GM19463 (cell line): Measurements from ENCODE around the gene SYNE1.

Source experiments
- ATAC-seq: cut with Tn5 transposase; IDR thresholded peaks from one replicate; pipeline ENCODE4 v1.9.1; 2021; ENCODE audit warnings: mild to moderate bottlenecking, moderate library complexity; ENCODE audit not compliant: unreplicated experiment

Gene SYNE1

DNA sequence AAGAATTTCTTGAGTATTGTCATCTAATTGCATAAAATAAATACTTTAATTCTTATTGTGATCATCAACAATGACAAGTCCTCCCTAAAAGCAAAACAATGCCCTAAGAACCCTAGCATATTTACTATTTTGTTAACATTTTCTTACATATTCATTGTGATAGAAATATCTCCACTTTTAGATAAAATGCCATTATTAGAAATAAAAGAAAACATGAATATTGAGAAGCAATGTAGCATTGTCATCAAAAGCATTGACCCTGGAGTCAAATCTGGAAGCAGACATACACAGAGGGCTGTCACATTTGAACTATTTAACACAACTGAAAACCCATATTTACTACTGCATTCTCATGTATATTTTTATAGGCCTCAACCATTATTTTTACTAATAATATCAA, 257.7 kb downstream of the SYNE1 start:
- no peak for ATAC-seq

DNA sequence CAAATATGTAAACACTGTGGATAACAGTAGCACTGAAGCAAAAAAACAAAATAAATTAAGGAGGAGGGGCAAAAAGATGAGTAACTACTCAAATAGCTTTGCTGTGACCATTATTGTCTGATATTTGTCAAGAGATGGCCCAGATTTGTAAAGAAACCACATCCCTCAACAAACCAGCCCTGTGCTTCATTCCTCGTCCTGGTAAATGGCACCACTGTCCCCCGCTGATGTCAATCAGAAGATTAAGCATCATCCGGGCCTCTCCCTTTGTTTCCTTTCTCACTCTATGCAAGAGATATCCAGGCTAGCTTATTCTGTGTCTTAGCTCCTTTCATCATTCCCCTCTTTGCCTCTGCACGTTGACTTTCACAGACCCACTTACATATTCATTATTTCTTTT, 259.0 kb downstream of the SYNE1 start:
- ATAC-seq, result no peak

DNA sequence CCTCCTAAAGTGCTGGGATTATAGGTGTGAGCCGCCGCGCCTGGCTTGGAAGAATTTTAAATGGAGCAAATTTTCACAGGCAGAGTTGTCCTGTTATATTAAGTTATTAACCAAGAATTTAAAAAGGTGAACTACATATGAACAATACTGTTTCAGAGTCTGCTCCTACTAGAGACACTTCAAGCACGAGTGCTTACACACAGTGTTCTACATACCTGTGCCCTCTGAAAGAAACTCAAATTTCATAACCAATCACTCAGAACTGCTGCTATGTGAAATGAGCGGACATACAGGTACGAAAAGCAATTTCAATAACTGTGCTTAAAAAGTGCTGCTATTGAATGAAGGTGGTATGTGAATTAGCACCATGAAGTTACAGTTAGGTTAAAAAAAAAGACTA, 262.0 kb downstream of the SYNE1 start:
- ATAC-seq, result no peak

DNA sequence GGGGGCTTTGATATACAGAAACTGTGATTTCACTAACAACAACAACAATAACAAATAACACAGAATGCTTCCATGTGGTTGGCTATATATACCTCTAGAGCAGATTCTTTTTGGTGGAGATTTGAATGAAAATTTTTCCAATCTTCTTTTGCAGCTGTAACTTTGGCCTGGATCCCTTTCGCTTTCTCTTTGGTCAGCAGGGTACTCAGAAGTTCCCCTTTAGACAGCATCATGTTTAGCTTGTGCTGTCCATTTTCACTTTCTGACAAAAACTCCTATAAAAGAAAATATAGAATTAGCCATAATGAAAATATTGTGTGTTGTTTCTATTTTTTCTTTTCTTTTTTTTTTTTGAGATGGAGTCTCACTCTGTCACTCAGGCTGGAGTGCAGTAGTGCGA, 264.2 kb downstream of the SYNE1 start:
- ATAC-seq, result no peak

DNA sequence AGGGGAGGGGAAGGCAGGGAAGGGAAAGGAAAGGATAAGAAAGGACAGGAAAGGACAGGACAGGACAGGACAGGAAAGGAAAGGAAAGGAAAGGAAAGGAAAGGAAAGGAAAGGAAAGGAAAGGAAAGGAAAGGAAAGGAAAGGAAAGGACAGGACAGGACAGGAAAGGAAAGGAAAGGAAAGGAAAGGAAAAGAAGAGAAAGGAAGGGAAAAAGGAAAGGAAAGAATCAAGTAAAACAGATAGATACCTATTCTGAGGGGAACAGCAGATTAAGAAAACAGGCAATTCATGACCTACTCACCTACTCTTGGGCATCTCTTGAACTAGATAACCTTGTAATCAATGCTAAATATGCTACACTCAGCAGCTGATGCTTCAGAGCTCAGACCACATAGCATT, 265.4 kb downstream of the SYNE1 start:
- no peak for ATAC-seq

DNA sequence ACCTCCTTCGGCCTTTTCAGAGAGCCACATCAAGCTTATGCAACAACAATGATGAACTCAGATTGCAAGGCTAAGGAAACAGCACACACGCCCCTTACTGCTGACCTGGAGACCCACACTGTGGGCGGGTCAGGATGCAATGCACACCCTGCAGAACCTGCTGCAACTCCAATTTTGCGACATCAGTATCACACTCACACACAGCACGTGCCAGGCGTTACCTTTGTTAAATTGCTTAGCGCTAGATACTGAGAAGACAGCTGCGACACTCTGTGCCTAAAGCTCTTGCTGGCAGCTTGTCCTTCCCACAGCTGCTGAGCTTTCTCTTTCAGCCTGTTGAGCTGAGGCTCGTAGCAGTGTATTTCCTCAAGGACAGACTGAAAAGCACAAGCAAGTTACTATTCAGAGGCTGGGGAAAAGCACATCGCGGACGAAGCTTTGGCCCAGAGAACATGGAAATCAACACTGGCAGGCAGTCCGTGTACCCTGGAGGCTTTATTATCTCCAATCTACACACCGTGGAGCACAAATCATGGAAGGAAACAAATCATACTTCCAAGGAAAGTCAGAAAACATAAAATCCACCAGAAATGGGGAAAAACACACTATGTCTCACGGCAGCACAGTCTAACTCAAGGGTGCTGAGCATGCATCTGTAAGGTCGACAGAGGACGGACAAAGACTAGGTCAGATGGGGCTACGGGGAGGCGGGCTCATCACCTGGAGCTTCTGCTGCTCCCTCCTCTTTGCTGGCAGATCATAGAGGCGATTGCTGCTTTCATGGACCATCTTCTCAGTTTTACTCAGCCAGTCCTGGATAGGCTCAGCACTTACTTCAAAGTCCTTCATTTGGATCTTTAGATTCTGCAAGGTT, 268.2 kb downstream of the SYNE1 start:
- ATAC-seq, result no peak

DNA sequence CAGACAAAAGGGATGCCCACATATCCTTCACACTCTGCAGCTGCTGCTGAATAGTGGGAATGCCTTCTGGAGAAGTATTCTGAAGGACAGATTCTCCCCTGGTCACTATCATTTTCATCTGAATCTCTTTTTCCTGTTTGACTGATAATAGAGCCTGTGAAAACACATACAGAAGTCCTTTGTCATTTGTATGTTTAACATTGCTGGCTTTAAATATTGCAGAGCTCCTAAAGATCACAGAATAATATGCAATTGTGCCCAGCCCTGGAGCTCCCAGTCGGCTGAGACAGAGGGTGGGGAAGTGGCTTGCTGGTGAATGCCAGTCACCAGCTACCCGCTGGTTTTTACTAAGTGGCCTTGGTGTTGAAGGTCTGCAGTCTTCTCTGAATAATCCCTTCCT, 272.3 kb downstream of the SYNE1 start:
- ATAC-seq, result no peak

DNA sequence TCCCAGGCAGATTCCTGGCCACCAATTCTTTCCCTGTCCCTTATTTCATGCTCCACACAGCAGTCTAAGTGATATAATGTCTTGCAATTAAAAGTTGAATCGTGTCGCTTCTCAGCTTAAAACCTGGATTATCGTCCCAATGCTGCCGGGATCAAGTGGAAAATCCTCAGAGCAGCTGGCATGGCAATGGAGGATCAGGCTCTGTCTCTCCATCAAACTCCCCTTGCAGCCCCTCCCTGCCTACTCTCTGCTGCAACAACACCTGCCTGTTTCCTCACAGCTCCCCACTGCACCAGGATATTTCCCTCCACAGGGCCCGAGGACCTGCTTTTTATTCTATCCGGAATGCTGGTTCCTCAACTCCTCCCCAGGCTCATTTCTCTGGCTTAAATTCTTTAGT, 277.1 kb downstream of the SYNE1 start:
- no peak for ATAC-seq

DNA sequence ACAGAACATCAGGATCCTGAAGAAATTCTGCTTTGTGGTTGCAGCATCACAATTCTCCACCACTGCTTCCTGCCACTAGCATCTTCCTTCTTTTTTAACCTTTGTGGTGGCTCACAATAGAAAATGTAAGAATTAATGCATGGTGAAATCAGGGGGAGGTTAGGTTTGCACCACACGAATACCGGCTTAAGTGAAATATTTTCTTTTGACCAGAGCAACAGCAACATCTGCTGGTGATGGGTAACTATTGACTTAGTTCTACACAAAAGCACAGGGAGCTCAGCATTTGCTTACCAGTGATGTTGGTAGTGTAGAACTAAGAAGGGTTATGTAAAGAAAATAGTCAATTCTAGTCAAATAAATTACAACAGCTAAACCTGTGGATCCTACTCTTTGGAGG, 280.5 kb downstream of the SYNE1 start:
- peak; percentile 71 for ATAC-seq

DNA sequence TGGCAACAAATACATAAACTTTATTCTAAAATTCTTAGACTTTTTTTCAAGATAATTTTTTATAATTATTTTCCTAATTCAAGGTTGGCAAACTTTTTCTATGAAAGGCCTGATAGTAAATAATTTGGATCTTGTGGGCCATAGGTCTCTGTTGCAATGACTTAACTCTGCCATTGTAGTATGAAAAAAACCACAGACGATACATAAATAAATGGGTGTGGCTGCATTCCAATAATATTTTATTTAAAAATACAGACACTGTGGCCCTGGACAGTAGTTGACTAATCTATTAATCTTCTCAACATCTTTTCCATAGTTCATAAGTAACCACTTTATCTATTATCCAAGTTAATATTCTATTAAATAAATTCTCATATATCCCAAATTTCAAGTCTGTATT, 281.1 kb downstream of the SYNE1 start:
- ATAC-seq, result no peak

DNA sequence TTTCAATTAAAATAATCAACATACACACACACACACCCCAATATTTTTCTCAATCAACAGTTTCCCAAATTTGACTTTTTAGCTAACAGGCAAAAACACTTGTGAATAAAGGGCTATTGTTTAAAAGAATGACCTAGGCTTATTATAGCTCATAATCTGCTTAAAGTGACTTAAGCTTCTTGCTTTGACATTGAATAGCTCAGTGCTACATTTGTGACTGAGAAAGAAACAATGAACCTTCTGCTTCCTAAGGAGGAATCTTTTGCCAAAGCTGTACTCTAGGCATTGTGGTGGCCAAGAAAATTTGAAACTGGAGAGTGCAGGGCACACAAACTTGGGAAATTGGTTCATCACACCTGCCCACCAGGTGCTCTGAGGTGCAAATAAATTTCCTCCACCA, 282.0 kb downstream of the SYNE1 start:
- no peak for ATAC-seq

DNA sequence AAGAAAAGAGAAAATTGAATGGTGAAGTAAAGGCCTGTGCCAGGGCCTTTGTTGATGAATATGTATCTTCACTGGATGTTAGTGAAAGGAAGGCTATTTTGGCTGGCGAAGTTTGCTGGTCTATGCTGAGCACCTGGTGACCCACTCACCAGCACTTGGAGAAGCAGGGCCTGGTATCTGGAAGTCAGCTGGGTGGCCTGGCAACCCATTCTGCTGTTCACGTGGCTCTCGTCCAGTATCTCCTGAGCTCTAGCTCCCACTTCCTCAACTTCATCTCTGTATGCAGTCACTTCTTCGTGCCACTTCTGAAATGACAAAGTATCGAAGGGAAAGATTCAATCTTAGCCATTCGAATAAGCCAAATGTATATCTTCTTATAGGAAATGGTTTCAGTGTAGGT, 283.7 kb downstream of the SYNE1 start:
- no peak for ATAC-seq

DNA sequence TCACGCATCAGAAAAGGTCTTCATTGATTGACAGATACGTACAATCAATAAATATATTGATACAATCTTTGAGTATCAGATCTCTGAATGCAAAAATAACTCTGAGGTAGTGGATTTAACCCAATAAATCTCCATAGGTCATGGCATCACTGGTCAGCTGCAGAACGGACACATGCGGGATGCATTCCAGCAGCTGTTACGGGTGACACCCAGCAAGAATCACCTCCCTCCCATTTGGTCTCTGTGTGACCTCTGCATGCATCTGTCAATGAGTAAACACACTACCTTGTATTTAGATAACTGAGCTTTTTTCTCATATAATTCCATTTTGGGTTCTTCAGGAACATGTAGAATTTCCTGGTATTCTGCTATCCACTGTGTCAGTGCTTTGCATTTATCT, 285.4 kb downstream of the SYNE1 start:
- no peak for ATAC-seq

DNA sequence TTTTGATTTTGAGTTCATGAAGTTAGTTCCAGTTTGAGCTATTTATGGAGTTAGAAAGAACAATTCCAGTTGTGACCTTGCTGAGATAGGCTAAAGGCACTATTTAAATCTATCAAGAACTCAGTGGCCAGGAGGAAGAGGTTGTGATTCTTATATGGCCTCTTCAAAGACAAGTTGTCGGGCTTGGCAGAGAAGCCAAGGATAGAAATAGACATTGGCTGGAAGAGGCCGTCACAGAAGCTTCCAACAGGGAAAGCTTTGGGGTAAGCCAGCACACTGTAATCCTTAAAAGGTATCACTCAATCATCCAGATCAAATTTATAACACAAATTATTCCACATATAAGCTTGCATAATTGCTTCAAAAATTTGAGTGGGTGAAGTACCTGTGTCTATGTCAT, 286.1 kb downstream of the SYNE1 start:
- ATAC-seq, result no peak

DNA sequence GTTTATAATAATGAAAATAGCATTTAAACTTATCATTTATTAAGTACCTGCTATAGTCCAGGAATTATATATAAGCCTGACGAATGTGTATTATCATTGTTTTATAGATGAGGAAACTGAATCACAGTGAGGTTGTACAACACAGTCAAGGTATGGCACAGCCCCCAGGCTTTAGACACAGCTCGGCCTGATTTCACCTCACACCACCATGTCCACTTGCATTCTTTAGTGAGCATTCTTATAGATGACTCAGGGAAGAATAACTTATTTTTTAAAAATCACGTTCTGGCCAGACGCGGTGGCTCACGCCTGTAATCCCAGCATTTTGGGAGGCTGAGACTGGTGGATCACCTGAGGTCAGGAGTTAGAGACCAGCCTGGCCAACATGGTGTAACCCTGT, 289.0 kb downstream of the SYNE1 start:
- no peak for ATAC-seq

DNA sequence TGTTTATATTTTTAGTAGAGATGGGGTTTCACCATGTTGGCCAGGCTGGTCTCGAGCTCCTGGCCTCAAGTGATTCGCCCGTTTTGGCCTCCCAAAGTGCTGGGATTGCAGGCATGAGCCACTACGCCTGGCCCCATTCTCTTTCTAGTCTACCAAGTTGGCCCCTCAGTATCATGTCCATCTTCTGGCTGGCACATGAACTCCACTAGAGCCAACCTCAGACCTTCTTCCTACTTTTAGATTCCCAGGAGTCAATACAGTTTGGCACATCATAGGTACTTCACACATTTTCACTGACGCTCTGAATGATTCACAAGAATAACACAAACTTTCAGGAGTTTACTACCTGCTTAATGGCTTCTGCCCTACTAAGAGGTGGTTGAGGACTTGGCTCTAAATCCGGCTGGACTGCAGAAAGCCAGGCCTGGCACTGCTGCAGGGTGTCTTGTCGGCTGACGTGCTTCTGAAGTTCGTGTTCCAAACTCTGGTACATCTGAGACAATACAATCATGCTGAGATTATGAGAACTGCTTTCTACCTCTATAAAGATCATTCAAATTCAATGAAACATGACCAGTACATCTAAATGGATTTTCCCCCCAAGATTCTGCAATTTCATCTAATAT, 293.3 kb downstream of the SYNE1 start:
- ATAC-seq, result no peak

DNA sequence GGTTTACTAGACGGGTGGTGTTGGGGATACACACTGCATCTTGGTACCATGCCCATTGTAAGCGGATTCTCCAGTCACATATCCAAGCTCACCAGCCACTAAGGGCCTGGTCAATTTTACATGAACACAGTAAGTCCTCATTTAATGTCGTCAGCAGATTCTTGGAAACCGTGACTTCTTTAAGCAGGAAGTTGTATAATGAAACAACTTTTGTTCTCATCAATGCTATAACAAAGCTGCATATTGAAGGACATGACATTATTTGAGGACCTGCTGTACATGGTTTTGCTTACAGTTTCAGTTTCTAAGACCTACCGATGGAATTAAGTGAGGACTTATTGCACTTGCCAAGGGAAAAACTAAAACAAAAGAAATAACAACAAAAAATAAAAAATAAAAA, 295.6 kb downstream of the SYNE1 start:
- no peak for ATAC-seq

DNA sequence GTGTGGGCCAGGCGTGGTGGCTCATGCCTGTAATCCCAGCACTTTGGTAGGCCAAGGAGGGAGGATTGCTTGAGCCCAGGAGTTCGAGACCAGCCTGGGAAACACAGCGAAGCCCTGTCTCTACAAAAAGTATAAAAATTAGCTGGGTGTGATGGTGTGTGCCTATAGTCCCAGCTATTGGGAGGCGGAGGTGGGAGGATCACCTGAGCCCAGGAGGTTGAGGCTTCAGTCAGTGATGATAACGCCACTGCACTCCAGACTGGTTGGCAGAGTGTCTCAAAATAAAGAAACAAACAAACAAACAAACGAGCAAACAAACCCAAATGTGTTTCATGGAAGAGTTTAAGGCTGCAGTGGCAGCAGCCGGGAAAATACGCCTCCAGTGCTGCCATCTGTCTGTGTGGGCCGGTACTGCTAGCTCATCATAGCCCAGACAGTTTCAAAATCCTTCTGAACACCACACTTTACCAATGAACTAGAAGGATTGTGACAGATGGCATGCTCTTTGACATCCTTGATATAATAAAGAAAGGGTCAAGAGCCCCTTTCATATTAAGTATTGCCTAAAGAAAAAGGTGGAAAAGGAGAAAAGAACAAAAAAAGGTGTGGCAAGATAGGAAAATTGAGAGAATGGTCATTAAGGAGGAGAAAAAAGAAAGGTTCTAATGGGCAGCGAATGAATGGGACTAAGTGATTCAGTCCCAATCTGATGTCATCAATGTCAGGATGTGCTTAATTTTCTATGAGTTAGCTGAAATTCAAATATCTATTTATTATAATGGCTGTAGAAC, 298.6 kb downstream of the SYNE1 start:
- peak; percentile 95 for ATAC-seq

DNA sequence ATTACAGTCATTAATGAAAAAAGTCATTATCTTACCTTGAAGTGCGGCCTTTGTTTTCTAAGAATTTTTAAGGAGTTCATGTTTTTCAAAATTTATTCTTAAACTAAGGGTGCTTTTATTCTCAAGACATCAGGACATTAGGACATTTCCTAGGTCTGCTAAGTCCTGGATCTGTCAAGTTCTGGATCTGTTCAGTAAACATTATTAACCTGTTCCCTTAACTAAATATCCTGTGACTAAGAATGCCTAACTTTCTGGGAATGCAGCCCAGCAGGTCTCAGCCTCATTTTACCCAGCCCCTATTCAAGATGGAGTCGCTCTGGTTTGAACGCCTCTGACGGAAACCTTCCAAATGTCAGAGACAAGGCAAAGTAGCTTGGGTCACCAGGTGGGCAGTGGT, 302.6 kb downstream of the SYNE1 start:
- ATAC-seq, result no peak

DNA sequence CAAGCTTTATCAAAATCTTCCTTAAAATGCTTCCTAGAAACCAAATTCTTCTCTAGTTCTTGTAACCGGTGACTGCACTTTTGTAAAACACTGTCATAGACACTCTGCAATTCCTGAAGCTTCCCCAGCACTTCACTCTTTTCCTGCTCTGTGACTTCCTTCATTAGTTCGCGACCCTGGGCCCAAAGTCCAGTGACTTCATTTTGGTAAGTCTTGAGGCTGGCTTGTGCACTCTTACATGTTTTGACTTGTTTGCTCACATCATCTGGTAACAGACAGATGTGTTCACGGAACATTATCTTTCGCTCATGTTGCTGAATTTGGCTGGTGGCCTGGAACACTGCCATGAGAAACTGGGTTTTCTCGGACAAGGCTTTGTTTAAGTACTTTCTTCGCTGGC, 306.2 kb downstream of the SYNE1 start:
- no peak for ATAC-seq

DNA sequence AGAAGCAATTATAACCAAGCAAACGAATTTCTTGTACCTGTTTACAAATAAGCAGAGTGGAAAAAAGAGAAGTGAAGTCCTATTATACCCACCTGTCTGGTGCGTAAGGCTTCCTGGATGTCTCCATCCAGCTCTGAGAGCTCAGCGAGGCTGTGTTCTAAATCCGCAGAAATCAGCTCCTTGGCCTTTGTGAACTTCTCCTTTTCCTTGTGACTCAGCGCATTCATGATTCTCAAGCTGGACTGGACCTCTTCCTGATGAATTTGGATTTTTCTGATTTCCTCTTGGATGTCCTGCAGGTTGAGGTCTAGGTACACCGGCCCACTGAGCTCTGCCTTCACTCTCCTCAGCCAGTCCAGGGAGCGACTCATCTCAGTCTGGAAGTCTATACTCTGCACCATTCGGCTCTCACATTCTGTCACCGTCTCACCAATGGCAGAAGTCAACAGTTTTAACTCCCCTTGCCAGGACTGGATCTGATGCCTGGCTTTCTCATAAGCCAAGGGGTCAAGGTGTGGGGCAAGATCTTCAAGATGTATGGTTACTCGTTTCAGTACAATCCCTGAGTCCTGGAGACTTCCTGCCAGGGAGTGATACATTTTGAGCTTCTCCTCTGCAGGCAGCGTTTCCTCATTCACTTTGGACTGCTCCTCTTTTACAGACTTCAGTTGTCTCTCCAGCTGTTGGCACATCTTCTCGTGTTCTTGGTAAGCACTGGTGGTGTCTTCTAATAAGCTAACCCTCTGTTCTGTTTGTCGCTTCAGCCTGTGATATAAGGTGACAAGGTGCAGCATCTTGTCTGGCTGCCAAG, 307.3 kb downstream of the SYNE1 start:
- no peak for ATAC-seq
